Measurements from ENCODE around the gene COIL.

DNA sequence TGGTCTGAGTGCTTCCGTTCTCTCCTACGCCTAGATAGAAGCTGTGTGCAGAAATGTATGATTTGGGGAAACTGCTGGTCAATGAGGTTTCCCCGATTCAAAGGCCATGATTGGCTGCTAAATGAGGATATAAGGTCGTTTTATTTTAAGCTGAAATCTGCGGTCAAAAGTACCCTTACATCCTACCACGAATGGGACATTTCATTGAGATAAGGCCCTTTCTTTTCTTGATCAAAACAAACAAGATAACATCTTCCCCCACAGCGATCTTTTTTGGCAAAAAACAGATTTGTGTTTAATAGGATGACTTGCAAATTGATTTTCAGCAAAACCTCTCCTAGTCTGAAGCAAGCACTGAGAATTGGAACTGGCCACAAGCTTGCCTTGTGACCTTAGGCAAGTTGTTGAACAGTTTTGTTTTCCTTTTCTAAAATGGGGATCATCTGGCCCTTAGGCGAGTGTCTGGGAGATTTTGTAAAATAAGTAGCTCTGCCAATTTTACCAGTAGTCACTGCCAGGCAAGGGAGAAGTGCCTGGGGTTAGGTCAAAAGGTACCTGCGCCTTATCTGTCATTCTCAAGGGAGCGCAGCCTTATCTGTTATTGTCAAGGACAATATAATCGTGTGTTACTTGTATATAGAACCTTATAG is 17.7 kb upstream of the COIL start:
- TF ChIP-seq POLR2A (IDR thresholded peaks at IDR 0.05; ENCODE audit: low read depth, low read length) (no peak), POLR2AphosphoS5 (IDR thresholded peaks at IDR 0.05; ENCODE audit: low read depth, low read length) (no peak), TAF1 (IDR thresholded peaks at IDR 0.05; ENCODE audit: borderline replicate concordance, low read depth, low read length) (no peak)
